PC-9 (cell line): ENCODE data around the gene DPM2. TPM values are rescaled to one million over a fixed set of nuclear protein-coding genes. Genes with fewer than 3 reads are reported as not detected.

Source experiments
- BruUV-seq: library from RNA; stranded (reverse); fragments of 400-500 nt; replicated peaks from 2 replicates; lab custom pipeline; 2021; lab: Mats Ljungman, UMichigan
- CTCF ChIA-PET: fragments of 300-600 bp; sonication (Branson Sonifier 250); formaldehyde crosslinking; loops from one replicate; lab custom pipeline; 2022; ENCODE audit warnings: antibody characterized with exemption; lab: Charles Lee
- POLR2A ChIA-PET: fragments of 300-600 bp; sonication (Branson Sonifier 250); formaldehyde crosslinking; loops from one replicate; lab custom pipeline; 2022; ENCODE audit warnings: antibody characterized with exemption; ENCODE audit not compliant: unreplicated experiment; lab: Charles Lee
- DNase-seq, 2 experiments: peaks; one replicate each; pipeline versions ENCODE4 v3.0.0 to v3.0.0-alpha.2; 2015 to 2022; ENCODE audit warnings: mixed read lengths in 1 of 2
- H2AFZ ChIP-seq: fragments of 200-600 bp; sonication (generic); 2 replicates; pipeline ENCODE4 v1.8.1; 2017; ENCODE audit warnings: antibody characterized with exemption
- H3F3A ChIP-seq: fragments of 200-600 bp; sonication (generic); 2 replicates; pipeline ENCODE4 v1.8.1; 2017; ENCODE audit warnings: antibody characterized with exemption, mild to moderate bottlenecking, low read depth; ENCODE audit not compliant: insufficient read depth
- H3K27ac ChIP-seq: fragments of 200-600 bp; sonication (generic); 2 replicates; pipeline ENCODE4 v1.6.1; 2016; ENCODE audit warnings: mixed run types
- H3K27me3 ChIP-seq: fragments of 200-600 bp; sonication (generic); 2 replicates; pipeline ENCODE4 v1.6.1; 2016; ENCODE audit warnings: low read depth, mixed run types; ENCODE audit not compliant: insufficient read depth
- H3K36me3 ChIP-seq: fragments of 200-600 bp; sonication (generic); 2 replicates; pipeline ENCODE4 v1.6.1; 2016; ENCODE audit warnings: low read depth, mixed run types
- H3K4me1 ChIP-seq: fragments of 200-600 bp; sonication (generic); replicated peaks from 2 replicates; pipeline ENCODE4 v1.6.1; 2016; ENCODE audit warnings: mixed run types; ENCODE audit not compliant: insufficient read depth
- H3K4me2 ChIP-seq: fragments of 200-600 bp; sonication (generic); 2 replicates; pipeline ENCODE4 v1.6.1; 2017; ENCODE audit warnings: mixed run types
- H3K4me3 ChIP-seq: fragments of 200-600 bp; sonication (generic); 2 replicates; pipeline ENCODE4 v1.6.1; 2016; ENCODE audit warnings: mixed run types
- H3K79me2 ChIP-seq: fragments of 200-600 bp; sonication (generic); 2 replicates; pipeline ENCODE4 v1.6.1; 2017; ENCODE audit warnings: low read depth, mixed run types
- H3K9me2 ChIP-seq: fragments of 200-600 bp; sonication (generic); 2 replicates; pipeline ENCODE4 v1.8.1; 2017; ENCODE audit warnings: mild to moderate bottlenecking; ENCODE audit not compliant: insufficient read depth
- H3K9me3 ChIP-seq: fragments of 200-600 bp; sonication (generic); 2 replicates; pipeline ENCODE4 v1.8.1; 2016; ENCODE audit warnings: low read depth; ENCODE audit not compliant: insufficient read depth
- H4K20me1 ChIP-seq: fragments of 200-600 bp; sonication (generic); 2 replicates; pipeline ENCODE4 v1.8.1; 2017; ENCODE audit not compliant: insufficient read depth
- EZH2 ChIP-seq: fragments of 200-600 bp; sonication (generic); IDR thresholded peaks from 2 replicates; pipeline ENCODE4 v1.8.0; 2017; ENCODE audit warnings: antibody characterized with exemption, low read depth
- intact Hi-C: fragments of 100-400 bp; cut with micrococcal nuclease; formaldehyde crosslinking; loops from one replicate; pipeline ENCODE4 v1.10.0; 2022; ENCODE audit not compliant: unreplicated experiment
- total RNA-seq: library from RNA; stranded (reverse); gene quantifications from 2 replicates; pipeline ENCODE4 v1.2.3, GENCODE V29; 2021
- TF ChIP-seq, protein P1 (sequence below): fragments of 200-600 bp; sonication (generic); conservative IDR thresholded peaks from 2 replicates; pipeline ENCODE4 v1.6.1; 2017; ENCODE audit warnings: mixed run types, antibody characterized with exemption, mild to moderate bottlenecking, moderate library complexity

DPM2 gene
- total RNA-seq, 1 experiment from 2014 or later: 79.4 TPM

DNA sequence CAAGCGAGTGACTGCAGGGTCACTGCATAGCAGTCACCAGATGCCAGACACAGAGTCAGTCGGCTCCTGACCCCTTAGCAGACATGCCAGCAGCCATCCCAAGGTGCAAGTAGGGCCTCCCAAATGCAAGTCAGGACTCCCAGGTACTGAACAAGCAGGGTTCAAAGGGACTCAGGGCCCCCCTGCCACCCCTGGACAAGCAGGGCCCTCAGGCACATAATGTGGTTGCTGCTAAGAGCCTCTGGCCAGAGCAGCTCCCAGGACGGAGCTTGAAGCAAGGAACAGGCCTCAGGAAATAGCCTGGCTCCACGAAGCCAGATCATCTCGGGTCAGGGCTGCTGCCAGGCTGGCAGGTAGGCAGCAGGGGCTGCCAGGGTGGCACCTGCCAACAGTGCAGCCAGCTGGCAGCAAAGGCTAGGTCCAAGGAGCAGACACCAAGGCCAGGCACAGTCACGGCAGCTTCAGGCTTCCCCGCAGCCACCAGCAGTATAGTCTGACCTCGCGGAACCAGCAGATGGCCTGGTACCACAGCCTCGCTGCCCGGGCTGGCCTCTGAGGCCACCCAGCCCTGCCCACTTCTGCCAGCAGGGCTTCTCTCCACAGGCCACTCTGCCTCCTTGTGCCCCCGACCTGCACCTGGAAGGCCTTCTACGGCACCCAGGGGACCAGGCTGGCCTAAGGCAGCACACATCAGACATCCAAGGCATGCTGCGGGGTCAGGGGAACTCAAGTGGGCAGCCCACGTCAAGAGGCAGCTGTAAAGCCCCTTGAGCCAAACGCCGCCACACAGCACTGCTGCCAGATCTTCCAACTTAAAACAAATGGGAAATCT, 35.7 kb upstream of the DPM2 start:
- POLR2A ChIA-PET: no interaction called here
- H3K27me3 ChIP-seq: no peaks in the 10 kb centered on the region
- CTCF ChIA-PET: no interaction called here
- H3K4me1 ChIP-seq: peaks cover 97% of the 10 kb centered on the region
- no peaks in the 10 kb centered on the region for H3K9me3 ChIP-seq
- no peak overlapping the region; the same call in 1 of the 2 replicates for H3K27ac ChIP-seq
- H3K36me3 ChIP-seq: peaks cover 5% of the 10 kb centered on the region; the same call in 1 of the 2 replicates
- peak overlapping the region; percentile 87; the same call in 1 of the 2 replicates for H3K4me2 ChIP-seq
- peaks cover 52% of the 10 kb centered on the region for H3F3A ChIP-seq
- H3K9me2 ChIP-seq: no peaks in the 10 kb centered on the region
- BruUV-seq: no TSS peak
- peaks cover 77% of the 10 kb centered on the region for H4K20me1 ChIP-seq
- H3K4me3 ChIP-seq: no peak overlapping the region
- intact Hi-C loops: no loop called here
- no peak overlapping the region for H2AFZ ChIP-seq
- TF ChIP-seq, protein P1, sequence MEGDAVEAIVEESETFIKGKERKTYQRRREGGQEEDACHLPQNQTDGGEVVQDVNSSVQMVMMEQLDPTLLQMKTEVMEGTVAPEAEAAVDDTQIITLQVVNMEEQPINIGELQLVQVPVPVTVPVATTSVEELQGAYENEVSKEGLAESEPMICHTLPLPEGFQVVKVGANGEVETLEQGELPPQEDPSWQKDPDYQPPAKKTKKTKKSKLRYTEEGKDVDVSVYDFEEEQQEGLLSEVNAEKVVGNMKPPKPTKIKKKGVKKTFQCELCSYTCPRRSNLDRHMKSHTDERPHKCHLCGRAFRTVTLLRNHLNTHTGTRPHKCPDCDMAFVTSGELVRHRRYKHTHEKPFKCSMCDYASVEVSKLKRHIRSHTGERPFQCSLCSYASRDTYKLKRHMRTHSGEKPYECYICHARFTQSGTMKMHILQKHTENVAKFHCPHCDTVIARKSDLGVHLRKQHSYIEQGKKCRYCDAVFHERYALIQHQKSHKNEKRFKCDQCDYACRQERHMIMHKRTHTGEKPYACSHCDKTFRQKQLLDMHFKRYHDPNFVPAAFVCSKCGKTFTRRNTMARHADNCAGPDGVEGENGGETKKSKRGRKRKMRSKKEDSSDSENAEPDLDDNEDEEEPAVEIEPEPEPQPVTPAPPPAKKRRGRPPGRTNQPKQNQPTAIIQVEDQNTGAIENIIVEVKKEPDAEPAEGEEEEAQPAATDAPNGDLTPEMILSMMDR: no peak
- TF ChIP-seq EZH2: no peak
- DNase-seq: no peak
- peaks cover 100% of the 10 kb centered on the region for H3K79me2 ChIP-seq

DNA sequence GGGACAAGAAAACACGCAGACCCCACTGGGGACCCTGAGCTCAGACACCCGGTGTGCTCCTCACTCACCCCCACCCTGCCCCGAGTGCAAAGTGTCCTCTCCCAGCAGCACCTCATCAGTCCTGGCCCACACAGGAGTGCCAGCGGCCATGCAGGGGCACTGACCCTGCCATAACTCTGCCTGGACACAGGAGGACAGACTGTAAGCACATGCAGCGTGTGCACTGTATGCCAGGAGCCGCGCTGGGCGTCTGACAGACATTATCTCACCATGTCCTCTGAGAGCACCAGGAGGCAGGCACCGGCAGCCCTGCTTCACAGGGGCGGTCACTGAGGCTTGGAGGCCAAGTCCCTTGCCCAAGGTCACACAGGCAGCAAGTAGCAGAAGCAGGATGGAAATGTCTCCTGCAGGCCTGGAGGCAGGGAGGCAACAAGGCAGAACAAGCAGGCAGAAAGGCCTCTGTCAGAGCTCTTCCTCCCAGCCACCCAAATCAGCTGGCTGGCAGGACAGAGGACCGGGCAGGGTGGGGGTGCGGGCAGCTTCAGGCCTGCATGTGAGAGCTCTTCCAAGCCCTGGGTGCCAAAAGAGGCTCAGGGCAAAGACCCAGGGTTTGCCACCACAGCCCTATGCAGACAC, 34.7 kb upstream of the DPM2 start:
- TF ChIP-seq, protein P1: no peak
- TF ChIP-seq EZH2: no peak
- ChIA-PET POLR2A (interaction anchor here (1.0 kb wide), 1 partner anchor 8 kb away, joined by 4 read pairs; the partner anchor contains the start of gene EEIG1), CTCF (interaction anchor here (1.6 kb wide), 1 partner anchor 63 kb away, joined by 3 read pairs; no protein-coding TSS in a partner anchor)
- Histone ChIP-seq H3K79me2 (peaks cover 100% of the 10 kb centered on the region), H3K4me2 (peak overlapping the region; percentile 87; the same call in 1 of the 2 replicates), H3F3A (peaks cover 60% of the 10 kb centered on the region), H2AFZ (no peak overlapping the region), H4K20me1 (peaks cover 67% of the 10 kb centered on the region), H3K27ac (no peak overlapping the region), H3K27me3 (no peaks in the 10 kb centered on the region), H3K36me3 (peaks cover 5% of the 10 kb centered on the region; the same call in 1 of the 2 replicates), H3K9me2 (no peaks in the 10 kb centered on the region), H3K4me1 (peaks cover 97% of the 10 kb centered on the region), H3K4me3 (no peak overlapping the region), H3K9me3 (no peaks in the 10 kb centered on the region)
- intact Hi-C loops: no loop called here
- no TSS peak for BruUV-seq
- DNase-seq: no peak
